ENCODE data around the gene CISD3.

- TF ChIP-seq CTCF (conservative IDR thresholded peaks at IDR 0.05; ENCODE audit: low read length) (no peak), EZH2phosphoT487 (IDR thresholded peaks at IDR 0.05; ENCODE audit: borderline replicate concordance) (no peak)
These were observed 13.5 kb downstream of the CISD3 start for GRCh38 chr17:38743556-38744171.

All from Loucy (cell line).